Activated B cell treated with CpG ODN at 0.5 μM for 24 hours (primary cell): ENCODE results near the gene KIF26B. TPM values are rescaled to one million over a fixed set of nuclear protein-coding genes. Genes with fewer than 3 reads are reported as not detected.

Experiments
- ATAC-seq: fragments of 200-7000 bp; cut with Tn5 transposase; one replicate; pipeline ENCODE4 v1.10.0; 2021; ENCODE audit warnings: low read depth, mild to moderate bottlenecking, moderate library complexity
- CTCF ChIA-PET: fragments of 350-600 bp; sonication (Branson Sonifier 250); formaldehyde crosslinking; loops from one replicate; lab custom pipeline; 2021; ENCODE audit warnings: antibody characterized with exemption; lab: Charles Lee
- POLR2A ChIA-PET: fragments of 350-600 bp; sonication (Branson Sonifier 250); formaldehyde crosslinking; loops from one replicate; lab custom pipeline; 2021; ENCODE audit warnings: antibody characterized with exemption; lab: Charles Lee
- DNase-seq: peaks from one replicate; pipeline ENCODE4 v3.0.0; 2022
- H3K27ac Mint-ChIP-seq: one replicate; pipeline ENCODE4 v1.8.0; 2020; ENCODE audit warnings: mixed read lengths
- H3K27me3 Mint-ChIP-seq: one replicate; pipeline ENCODE4 v1.8.0; 2021; ENCODE audit warnings: mixed read lengths
- H3K36me3 Mint-ChIP-seq: one replicate; pipeline ENCODE4 v1.8.0; 2021; ENCODE audit warnings: low read depth, mixed read lengths
- H3K4me1 Mint-ChIP-seq: one replicate; pipeline ENCODE4 v1.8.0; 2021; ENCODE audit warnings: mixed read lengths
- H3K4me3 Mint-ChIP-seq: one replicate; pipeline ENCODE4 v1.8.0; 2020; ENCODE audit warnings: mild to moderate bottlenecking, mixed read lengths
- H3K9me3 Mint-ChIP-seq: one replicate; pipeline ENCODE4 v1.8.0; 2020; ENCODE audit warnings: mixed read lengths
- CTCF ChIP-seq: fragments of 200-600 bp; IDR thresholded peaks from one replicate; pipeline ENCODE4 v1.8.0; 2022; ENCODE audit warnings: antibody characterized with exemption, mild to moderate bottlenecking
- intact Hi-C: fragments of 100-400 bp; cut with micrococcal nuclease; formaldehyde crosslinking; loops from one replicate; pipeline ENCODE4 v1.15.1; 2024
- total RNA-seq: library from RNA; stranded (reverse); gene quantifications from 2 replicates; pipeline ENCODE4 v1.2.3, GENCODE V29; 2022

KIF26B gene
- total RNA-seq, 1 donor from 2014 or later: 1.7 TPM

- H3K36me3 Mint-ChIP-seq: no peaks in the 10 kb centered on the region
- intact Hi-C loops: no loop called here
- peaks cover 4% of the 10 kb centered on the region for H3K27me3 Mint-ChIP-seq
- DNase-seq (no peak), ATAC-seq (no peak)
- no peak for TF ChIP-seq CTCF
- H3K27ac Mint-ChIP-seq: no peak overlapping the region
- CTCF ChIA-PET: no interaction called here
- no peaks in the 10 kb centered on the region for H3K9me3 Mint-ChIP-seq
- no peak overlapping the region for H3K4me3 Mint-ChIP-seq
- POLR2A ChIA-PET: no interaction called here
- H3K4me1 Mint-ChIP-seq: peaks cover 3% of the 10 kb centered on the region
Measured at GRCh38 chr1:245260883-245261282, 106.1 kb downstream of the KIF26B start.

DNA sequence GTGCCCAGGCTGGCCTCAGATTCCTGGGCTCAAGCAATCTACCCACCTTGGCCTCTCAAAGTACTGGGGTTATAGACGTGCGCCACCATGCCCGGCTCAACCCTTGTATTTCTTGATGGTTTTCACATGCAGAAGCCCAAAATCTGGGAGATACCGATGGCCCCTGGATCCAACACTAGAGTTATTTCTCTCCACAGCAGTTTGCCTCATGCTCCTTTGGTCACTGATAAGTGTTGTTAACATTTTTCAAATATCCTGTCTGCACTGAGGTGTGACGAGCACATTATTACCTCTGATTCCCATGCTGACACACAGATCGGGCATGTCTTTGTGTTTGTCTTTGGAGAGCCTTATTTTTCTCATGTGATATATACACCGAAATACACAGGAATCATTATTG, 107.0 kb downstream of the KIF26B start:
- CTCF ChIA-PET: no interaction called here
- DNase-seq (no peak), ATAC-seq (no peak)
- intact Hi-C loops: no loop called here
- no peaks in the 10 kb centered on the region for H3K9me3 Mint-ChIP-seq
- peaks cover 4% of the 10 kb centered on the region for H3K27me3 Mint-ChIP-seq
- H3K4me1 Mint-ChIP-seq: peaks cover 3% of the 10 kb centered on the region
- POLR2A ChIA-PET: no interaction called here
- no peak overlapping the region for H3K27ac Mint-ChIP-seq
- H3K36me3 Mint-ChIP-seq: no peaks in the 10 kb centered on the region
- no peak overlapping the region for H3K4me3 Mint-ChIP-seq
- no peak for TF ChIP-seq CTCF

DNA sequence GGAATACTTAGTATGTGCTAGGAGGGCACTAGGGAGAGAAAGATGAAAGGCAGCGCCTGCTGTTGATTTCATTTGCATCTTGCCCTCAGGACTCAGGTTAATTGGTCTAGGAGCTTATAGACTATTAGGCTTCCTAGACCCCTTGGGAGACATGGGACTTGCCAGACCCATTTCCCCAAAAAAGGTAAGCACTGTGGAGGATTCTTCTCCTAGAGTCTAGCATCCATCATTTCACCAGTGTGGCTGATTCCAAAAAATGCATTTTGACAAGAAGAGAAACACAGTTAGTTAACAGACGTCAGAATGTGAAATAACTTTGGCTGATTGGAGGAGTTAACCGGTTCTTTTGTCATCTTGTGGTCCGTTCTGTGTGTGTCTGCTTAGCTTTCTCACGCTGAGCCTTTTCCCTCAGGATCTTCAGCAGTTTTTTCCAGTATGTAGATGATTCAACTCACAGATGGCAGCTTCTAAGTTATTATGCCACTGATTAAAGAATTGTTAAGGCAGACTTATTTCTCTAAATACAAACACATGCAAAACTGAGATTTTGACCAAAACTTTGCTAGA, 108.8 kb downstream of the KIF26B start:
- no peak for ATAC-seq
- Mint-ChIP-seq H3K27ac (no peak overlapping the region), H3K27me3 (peaks cover 4% of the 10 kb centered on the region), H3K36me3 (no peaks in the 10 kb centered on the region), H3K4me1 (peaks cover 3% of the 10 kb centered on the region), H3K4me3 (no peak overlapping the region), H3K9me3 (no peaks in the 10 kb centered on the region)
- intact Hi-C loops: no loop called here
- no peak for DNase-seq
- ChIA-PET POLR2A (no interaction called here), CTCF (no interaction called here)
- no peak for TF ChIP-seq CTCF

- no peak overlapping the region for H3K4me3 Mint-ChIP-seq
- H3K4me1 Mint-ChIP-seq: peaks cover 3% of the 10 kb centered on the region
- no peak overlapping the region for H3K27ac Mint-ChIP-seq
- DNase-seq: no peak
- no peak for TF ChIP-seq CTCF
- intact Hi-C loops: no loop called here
- CTCF ChIA-PET: no interaction called here
- no peak for ATAC-seq
- H3K27me3 Mint-ChIP-seq: peaks cover 2% of the 10 kb centered on the region
- POLR2A ChIA-PET: no interaction called here
- no peaks in the 10 kb centered on the region for H3K9me3 Mint-ChIP-seq
- no peaks in the 10 kb centered on the region for H3K36me3 Mint-ChIP-seq
Measured at GRCh38 chr1:245264226-245264625, 109.4 kb downstream of the KIF26B start.

- no peaks in the 10 kb centered on the region for H3K9me3 Mint-ChIP-seq
- intact Hi-C loops: no loop called here
- no peak overlapping the region for H3K27ac Mint-ChIP-seq
- H3K4me3 Mint-ChIP-seq: no peak overlapping the region
- H3K27me3 Mint-ChIP-seq: peaks cover 2% of the 10 kb centered on the region
- ATAC-seq: no peak
- ChIA-PET POLR2A (no interaction called here), CTCF (no interaction called here)
- H3K4me1 Mint-ChIP-seq: no peaks in the 10 kb centered on the region
- no peak for DNase-seq
- TF ChIP-seq CTCF: no peak
- no peaks in the 10 kb centered on the region for H3K36me3 Mint-ChIP-seq
Measured at GRCh38 chr1:245266105-245266504, 111.3 kb downstream of the KIF26B start.
